ENCODE data around the gene ZNF337.
"Not testable (repeated sequence)": the region's sequence is repeated elsewhere in the genome, so short reads cannot be mapped to it uniquely, and the experiment has no call there.

ZNF337 gene

GRCh38 chr20:25696371-25697131 is at the start of gene ZNF337:
ZNF337 (minus strand) TSS chr20:25696853; CDS start chr20:25686417, 10,436 bp downstream.
- peak; percentile 79 for DNase-seq

- no peak for DNase-seq
Measured at GRCh38 chr20:25745738-25746137, 49.1 kb upstream of the ZNF337 start.

- DNase-seq = no peak
Measured at GRCh38 chr20:25745100-25745499, 48.4 kb upstream of the ZNF337 start.

DNA sequence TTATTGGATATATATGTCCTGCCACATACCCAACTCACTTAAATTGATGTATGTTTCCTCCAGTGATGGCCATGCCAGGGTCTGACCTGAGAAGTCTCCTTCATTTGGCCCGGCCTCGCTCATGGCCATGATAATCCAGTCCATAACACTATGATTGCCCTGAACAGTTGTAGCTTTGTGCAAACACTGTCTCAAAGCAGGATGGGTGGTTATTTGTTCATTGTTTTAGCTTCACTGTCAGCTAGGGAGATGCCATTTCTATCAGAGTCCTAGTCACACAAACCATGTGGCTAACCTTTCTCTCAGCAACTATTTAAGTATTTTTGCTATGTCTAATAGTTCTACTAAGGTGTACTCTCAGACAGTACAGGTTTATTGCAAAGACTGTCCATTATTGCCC is 47.6 kb upstream of the ZNF337 start:
- no peak for DNase-seq

DNA sequence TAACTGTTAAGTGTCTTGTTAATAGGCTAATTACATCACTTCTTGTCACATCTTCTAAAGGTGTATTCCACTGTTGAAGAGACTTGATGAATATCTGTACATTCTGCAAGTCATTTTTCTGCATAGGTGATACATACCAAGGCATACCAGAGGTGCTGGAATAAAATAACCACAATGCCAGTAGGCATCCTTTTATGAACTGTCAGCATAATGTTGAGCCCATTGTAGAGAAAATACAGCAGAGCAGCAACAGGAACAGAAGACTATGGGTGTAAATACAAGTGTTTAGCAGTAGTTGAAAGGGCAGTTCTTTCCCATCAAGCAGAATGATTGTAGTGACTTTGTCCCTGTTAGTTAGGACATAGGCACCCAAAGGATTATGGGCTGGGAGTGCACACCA is 44.4 kb upstream of the ZNF337 start:
- DNase-seq = no peak

DNA sequence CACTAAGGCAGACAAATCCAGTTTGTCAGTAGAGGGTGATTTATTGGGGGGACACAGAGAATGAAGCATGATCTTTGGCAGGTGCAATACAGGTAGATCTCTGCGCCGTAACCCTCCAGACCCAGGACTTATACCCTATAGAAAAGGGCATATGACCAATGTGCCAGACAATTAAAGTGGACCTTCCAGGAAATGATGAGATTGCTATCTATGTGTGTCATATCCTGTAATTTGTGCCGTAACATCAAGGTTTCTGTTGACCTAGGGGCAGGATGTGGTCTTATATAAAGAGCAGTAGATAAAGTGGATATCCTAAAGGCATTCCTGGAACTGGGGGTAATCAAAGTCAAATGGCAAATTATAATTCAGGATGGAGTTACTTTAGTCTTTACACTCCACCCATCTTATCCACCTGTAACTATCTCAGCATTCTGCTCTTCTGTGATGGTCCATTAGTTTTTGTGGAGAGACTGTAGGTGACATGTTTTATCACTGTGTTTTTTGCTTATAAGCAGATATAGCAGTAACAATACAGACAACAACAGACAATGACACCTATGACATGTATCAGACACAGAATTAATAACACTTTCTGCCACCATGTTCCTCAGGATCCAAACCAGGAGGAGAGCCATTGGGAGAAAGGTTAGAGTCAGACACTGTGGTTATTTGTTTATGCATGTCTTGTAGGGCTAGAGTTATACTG is 43.1 kb upstream of the ZNF337 start:
- no peak for DNase-seq

GRCh38 chr20:25738198-25738597 is 41.5 kb upstream of the ZNF337 start:
- DNase-seq = no peak

DNA sequence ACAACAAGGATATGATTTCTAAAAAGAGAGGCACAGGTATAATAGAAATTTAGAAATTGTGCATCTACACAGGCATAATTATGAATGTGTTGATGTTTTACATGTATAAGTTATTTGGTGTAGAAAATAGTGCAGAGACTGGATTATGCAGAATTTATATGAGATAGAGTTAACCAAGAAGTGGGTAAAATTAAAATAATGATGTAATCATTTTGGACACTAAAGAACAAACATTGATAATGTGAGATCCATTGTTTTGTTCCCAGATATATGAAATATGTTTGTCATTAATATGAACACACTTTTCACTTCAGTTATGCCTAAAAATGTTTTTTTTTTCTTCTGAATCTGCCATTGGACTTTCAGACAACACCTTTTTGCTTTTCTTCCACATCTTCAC is 37.2 kb upstream of the ZNF337 start:
- DNase-seq = no peak

GRCh38 chr20:25730862-25731261 is 34.2 kb upstream of the ZNF337 start:
- DNase-seq = no peak

- no peak for DNase-seq
Measured at GRCh38 chr20:25726357-25726756, 29.7 kb upstream of the ZNF337 start.

GRCh38 chr20:25725639-25726038 is 29.0 kb upstream of the ZNF337 start:
- no peak for DNase-seq

- no peak for DNase-seq
Measured at GRCh38 chr20:25723975-25724374, 27.3 kb upstream of the ZNF337 start.

- no peak for DNase-seq
Measured at GRCh38 chr20:25720285-25720684, 23.6 kb upstream of the ZNF337 start.

- not testable (repeated sequence) for DNase-seq
Measured at GRCh38 chr20:25718896-25719809, 22.5 kb upstream of the ZNF337 start.

DNA sequence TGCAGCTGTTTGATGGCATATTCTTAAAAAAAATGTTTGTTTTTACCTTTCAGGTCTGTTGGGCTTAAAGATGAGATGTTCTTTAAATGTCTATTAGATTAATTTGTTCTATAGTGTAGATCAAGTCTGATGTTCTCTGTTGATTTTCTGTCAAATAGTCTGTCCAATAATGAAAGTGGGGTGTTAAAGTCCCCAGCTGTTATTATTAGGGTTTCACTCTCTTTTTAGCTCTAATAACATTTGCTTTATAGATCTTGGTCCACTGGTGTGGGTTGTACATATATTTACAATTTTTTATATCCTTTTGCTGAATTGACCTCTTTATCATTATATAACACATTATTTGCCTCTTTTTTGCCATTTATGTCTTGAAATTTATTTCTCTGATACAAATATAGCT is 11.0 kb upstream of the ZNF337 start:
- DNase-seq = no peak

- no peak for DNase-seq
Measured at GRCh38 chr20:25706793-25707192, 10.1 kb upstream of the ZNF337 start.

GRCh38 chr20:25705830-25706351 is 9.2 kb upstream of the ZNF337 start:
- no peak for DNase-seq

DNA sequence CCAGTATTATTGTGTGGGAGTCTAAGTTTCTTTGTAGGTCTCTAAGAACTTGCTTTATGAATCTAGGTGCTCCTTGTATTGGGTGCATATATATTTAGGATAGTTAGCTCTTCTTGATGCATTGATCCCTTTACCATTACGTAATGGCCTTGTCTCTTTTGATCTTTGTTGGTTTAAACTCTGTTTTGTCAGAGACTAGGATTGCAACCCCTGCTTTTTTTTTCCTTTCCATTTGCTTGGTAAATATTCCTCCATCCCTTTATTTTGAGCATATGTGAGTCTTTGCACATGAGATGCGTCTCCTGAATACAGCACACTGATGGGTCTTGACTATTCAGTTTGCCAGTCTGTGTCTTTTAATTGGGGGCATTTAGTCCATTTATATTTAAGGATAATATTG is 7.7 kb upstream of the ZNF337 start:
- not testable (repeated sequence) for DNase-seq

DNA sequence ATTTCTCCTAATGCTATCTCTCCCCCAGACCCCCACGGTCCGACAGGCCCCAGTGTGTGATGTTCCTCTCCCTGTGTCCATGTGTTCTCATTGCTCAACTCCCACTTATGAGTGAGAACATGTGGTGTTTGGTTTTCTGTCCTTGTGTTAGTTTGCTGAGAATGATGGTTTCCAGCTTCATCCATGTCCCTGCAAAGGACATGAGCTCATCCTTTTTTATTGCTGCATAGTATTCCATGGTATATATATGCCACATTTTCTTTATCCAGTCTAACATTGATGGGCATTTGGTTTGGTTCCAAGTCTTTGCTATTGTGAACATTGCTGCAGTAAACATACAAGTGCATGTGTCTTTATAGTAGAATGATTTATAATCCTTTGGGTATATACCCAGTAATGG is 4.2 kb upstream of the ZNF337 start:
- DNase-seq = not testable (repeated sequence)

- no peak for DNase-seq
Measured at GRCh38 chr20:25699914-25700313, 3.3 kb upstream of the ZNF337 start.

GRCh38 chr20:25697132-25697446 is 436 bp upstream of the ZNF337 start:
- no peak for DNase-seq

- no peak for DNase-seq
Measured at GRCh38 chr20:25695532-25696370, 902 bp downstream of the ZNF337 start.

All from SIG-M5 (cell line).